ENCODE measurements around the gene RNF10. TPM values are rescaled to one million over a fixed set of nuclear protein-coding genes. Genes with fewer than 3 reads are reported as not detected.

The RNF10 gene
- total RNA-seq, 3 donors from 2014 or later (not counting 1 experiment from before 2014, with no cell fraction given), result 371 to 488 (median 389) TPM

- Histone ChIP-seq H3K4me3 (ENCODE audit: low read length) (no peak overlapping the region), H3K27ac (ENCODE audit: low read length) (no peak overlapping the region), H3K4me1 (ENCODE audit: control insufficient read depth, insufficient read depth, low read length) (peaks cover 42% of the 10 kb centered on the region), H3K9me3 (ENCODE audit: control insufficient read depth, insufficient read depth, low read length) (no peaks in the 10 kb centered on the region), H3K36me3 (ENCODE audit: control insufficient read depth, insufficient read depth, low read length) (peaks cover 10% of the 10 kb centered on the region), H3K27me3 (ENCODE audit: control insufficient read depth, insufficient read depth, low read length) (no peaks in the 10 kb centered on the region)
- intact Hi-C loops (cut with micrococcal nuclease), result loop anchor here (5.0 kb wide), 1 partner anchor 44 kb away; the partner anchor contains the start of gene POP5
- Mint-ChIP-seq H3K27ac (peak overlapping the region; percentile 85 to 97), H3K36me3 (no peaks in the 10 kb centered on the region), H3K4me1 (peaks cover 64 to 65% of the 10 kb centered on the region in 2 donors), H3K9me3 (no peaks in the 10 kb centered on the region), H3K27me3 (ENCODE audit: low read depth in 2 of 2) (no peaks in the 10 kb centered on the region), H3K4me3 (peak overlapping the region; percentile 77)
- DNase-seq (no peak), ATAC-seq (no peak)
- no peak for TF ChIP-seq CTCF (IDR thresholded peaks at IDR 0.05)
- WGBS (ENCODE audit: insufficient coverage), result 64% methylated on average over 3 of the region's 4 CpGs
These were observed 3.7 kb downstream of the RNF10 start for GRCh38 chr12:120537856-120538220.

GRCh38 chr12:120538281-120539156 is 4.4 kb downstream of the RNF10 start:
- Histone ChIP-seq H3K9me3 (ENCODE audit: control insufficient read depth, insufficient read depth, low read length) (no peaks in the 10 kb centered on the region), H3K27ac (ENCODE audit: low read length) (peak overlapping the region; percentile 46), H3K4me1 (ENCODE audit: control insufficient read depth, insufficient read depth, low read length) (peaks cover 39% of the 10 kb centered on the region), H3K36me3 (ENCODE audit: control insufficient read depth, insufficient read depth, low read length) (peaks cover 13% of the 10 kb centered on the region), H3K4me3 (ENCODE audit: low read length) (no peak overlapping the region), H3K27me3 (ENCODE audit: control insufficient read depth, insufficient read depth, low read length) (no peaks in the 10 kb centered on the region)
- Mint-ChIP-seq H3K36me3 (no peaks in the 10 kb centered on the region), H3K27ac (peak overlapping the region; percentile 85 to 97), H3K27me3 (ENCODE audit: low read depth in 2 of 2) (no peaks in the 10 kb centered on the region), H3K4me3 (peak overlapping the region; percentile 77), H3K9me3 (no peaks in the 10 kb centered on the region), H3K4me1 (peaks cover 65 to 68% of the 10 kb centered on the region in 2 donors)
- DNase-seq, result no peak
- intact Hi-C loops (cut with micrococcal nuclease), result loop anchor here (5.0 kb wide), 1 partner anchor 44 kb away; the partner anchor contains the start of gene POP5
- 26% methylated on average over 6 of the region's 6 CpGs for WGBS (ENCODE audit: insufficient coverage)
- peak in 1 of 3 donors; percentile 43 for ATAC-seq
- no peak for TF ChIP-seq CTCF (IDR thresholded peaks at IDR 0.05)

GRCh38 chr12:120539303-120539702 is 5.1 kb downstream of the RNF10 start:
- Histone ChIP-seq H3K9me3 (ENCODE audit: control insufficient read depth, insufficient read depth, low read length) (no peaks in the 10 kb centered on the region), H3K4me3 (ENCODE audit: low read length) (no peak overlapping the region), H3K27ac (ENCODE audit: low read length) (no peak overlapping the region), H3K4me1 (ENCODE audit: control insufficient read depth, insufficient read depth, low read length) (peaks cover 33% of the 10 kb centered on the region), H3K36me3 (ENCODE audit: control insufficient read depth, insufficient read depth, low read length) (peaks cover 16% of the 10 kb centered on the region), H3K27me3 (ENCODE audit: control insufficient read depth, insufficient read depth, low read length) (no peaks in the 10 kb centered on the region)
- Mint-ChIP-seq H3K27me3 (ENCODE audit: low read depth in 2 of 2) (no peaks in the 10 kb centered on the region), H3K9me3 (no peaks in the 10 kb centered on the region), H3K4me1 (peaks cover 65 to 70% of the 10 kb centered on the region in 2 donors), H3K36me3 (no peaks in the 10 kb centered on the region), H3K4me3 (peak overlapping the region; percentile 77), H3K27ac (peak overlapping the region; percentile 85 to 97)
- intact Hi-C loops (cut with micrococcal nuclease), result loop anchor here (5.0 kb wide), 1 partner anchor 43 kb away; the partner anchor contains the start of gene POP5
- DNase-seq (no peak), ATAC-seq (no peak)
- TF ChIP-seq CTCF (IDR thresholded peaks at IDR 0.05), result no peak
- WGBS (ENCODE audit: insufficient coverage), result 53% methylated on average over 1 of the region's 1 CpG

Data from natural killer cell (primary cell).